T-helper 2 cell (primary cell): ENCODE data around the gene GOT1.

Experiments
- DNase-seq, 5 experiments: peaks; one replicate each; pipeline versions ENCODE4 v3.0.0 to v3.0.0-alpha.2; 2012 to 2022

Gene GOT1

DNA sequence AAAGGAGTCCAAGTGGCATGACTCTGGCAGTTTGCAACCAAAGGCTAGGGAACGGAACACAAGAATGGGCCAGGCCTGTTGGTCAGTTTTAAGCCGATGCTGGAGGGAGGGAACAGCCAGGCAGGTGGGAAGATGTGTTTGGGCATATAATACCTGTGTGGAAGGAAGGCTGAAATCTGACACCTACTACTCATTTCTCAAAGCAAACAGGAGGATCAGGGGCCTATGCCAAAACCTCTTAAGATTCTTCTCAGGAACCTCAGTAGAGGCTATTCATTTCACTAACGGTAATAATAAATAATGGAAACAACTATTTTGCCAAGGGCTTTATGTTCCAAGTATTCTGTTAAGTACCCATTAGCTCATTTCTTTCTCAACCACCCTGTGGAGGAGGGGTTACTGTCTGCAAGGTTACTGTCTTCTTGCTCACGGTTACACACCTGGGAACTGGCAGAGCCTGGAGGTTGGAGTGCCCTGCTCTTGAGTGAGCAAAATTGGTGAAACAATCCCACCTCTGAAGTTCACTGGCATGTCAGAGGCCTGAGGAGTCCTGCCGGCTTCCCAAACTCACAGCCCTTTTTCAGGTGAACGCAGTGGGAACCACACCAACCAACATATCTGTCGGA, 35.5 kb downstream of the GOT1 start:
- DNase-seq, result no peak

DNA sequence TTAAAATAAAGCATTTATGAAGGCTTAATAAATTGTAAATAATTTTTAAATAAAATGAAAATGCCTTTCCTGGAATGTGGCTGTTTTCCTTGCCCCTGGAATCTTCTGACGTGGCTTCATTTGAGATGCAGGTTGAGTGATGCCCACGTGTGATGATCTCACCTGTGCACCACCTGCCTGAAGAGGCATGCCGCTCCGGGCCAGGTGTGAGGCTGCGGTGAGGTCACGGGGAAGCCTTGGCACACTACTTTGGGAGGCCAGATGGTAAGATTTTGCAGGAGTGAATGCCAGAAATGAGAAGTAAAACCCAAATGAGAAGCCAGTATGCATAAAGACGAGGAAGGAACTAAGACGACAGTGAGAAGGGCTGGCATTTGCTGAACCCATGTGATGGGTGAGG, 36.2 kb downstream of the GOT1 start:
- DNase-seq, result no peak

DNA sequence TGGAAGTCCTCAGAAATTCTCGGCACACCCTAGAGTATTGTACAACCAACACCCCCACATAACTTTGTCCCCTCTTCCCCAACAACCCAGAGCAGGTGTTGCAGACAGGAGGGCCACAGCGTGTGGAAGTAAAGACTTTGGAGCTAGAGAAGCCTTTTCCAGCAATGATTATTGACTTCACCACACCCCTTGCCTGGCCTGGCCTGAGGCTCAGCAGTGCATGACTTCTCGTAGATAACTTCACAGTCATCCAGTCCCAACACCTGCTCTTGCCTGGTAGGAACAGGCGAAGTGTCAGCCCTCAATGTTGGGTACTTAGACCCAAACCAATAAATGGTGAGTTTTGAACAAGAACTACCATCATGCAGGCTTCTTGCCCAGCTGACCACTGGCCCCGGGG, 36.7 kb downstream of the GOT1 start:
- DNase-seq, result no peak

DNA sequence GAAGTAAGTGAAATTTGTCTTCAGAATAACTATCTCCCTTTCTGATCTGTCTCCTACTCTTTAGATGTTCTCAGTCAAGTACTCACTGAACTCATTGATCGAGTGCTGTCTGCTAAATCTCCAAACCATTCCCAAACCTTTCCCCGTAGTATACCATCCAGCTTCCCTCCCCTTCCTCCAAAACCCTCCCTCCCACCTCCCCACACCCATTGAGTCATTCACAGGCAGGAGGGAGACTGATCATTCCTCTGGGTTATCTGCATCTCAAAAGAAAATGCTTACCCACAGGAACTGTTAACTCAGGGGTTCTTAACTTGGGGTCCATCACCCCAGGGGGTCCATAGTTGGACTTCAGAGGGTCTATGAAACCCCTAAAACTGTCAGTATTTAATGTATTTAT, 37.4 kb downstream of the GOT1 start:
- DNase-seq, result no peak

DNA sequence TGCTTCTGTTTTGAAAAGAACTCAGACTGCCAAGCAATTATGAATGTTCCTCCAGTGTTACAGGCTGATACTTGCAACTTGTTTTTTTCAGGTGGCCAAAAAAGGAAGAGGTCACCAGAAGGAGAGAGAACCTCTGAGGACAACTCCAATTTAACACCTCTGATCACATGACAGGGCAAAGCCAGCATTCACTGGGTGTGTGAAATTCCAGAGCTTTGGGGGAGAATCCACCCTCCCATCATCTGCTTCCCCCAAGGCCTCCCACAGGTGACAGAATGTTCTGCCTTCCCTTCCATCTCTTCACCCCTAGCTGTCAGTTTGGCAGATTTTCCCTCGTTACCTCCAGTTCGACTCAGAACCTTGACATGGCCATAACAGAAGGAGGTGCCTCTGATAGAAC, 39.1 kb downstream of the GOT1 start:
- no peak for DNase-seq

DNA sequence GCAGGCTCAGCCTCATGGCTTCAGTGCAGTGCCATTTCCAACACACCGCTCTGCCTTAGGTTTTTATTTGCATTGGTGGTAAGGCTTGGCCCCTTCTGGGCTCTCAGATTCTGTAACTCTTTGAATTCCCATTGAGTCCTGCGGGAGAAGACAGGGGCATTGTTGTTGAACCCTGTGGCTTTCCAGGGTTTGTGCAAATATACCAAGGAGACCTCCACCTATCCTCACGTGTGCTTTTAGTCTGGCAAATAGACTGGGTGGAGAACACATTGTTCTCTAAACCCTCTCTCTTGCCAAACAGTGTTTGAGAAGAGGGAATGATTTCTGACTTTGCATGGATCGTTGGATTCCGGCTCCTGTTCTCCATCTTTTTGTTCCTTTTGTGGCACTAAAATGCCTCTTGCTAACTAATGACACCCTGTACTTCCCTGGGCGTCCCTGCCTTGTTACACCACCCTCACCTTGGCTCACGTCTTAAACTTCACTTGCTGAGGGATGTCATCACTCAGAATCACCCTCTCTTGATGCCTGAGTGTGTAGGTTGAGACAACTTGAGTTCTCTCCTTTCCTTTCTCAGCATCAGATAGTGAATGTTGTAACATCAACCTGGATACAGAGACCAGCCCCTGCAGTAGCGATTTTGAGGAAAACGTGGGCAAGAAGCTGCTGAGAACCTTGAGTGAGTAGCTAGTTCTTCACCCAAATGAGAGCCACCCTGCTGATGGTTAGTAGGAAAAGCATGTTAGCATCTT, 40.5 kb downstream of the GOT1 start:
- no peak for DNase-seq

DNA sequence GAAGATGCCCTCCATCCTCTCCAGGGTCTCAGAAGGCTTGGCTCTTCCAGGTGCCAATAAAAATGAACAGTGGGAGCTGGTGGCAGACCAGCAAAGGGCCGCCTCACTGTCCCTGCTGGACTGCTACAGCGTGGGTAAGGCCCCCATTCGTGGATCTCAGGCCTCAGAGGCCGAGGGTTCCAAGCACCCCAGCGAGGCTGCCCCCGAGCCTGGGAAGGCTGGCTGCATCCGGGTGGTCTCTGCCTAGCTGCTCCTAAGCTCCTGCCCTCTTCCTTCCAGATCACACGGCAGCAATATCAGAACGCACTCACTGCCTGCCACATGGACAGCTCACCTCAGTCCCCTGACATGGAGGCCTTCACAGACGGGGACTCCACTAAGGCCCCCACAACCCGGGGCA, 42.9 kb downstream of the GOT1 start:
- no peak for DNase-seq

DNA sequence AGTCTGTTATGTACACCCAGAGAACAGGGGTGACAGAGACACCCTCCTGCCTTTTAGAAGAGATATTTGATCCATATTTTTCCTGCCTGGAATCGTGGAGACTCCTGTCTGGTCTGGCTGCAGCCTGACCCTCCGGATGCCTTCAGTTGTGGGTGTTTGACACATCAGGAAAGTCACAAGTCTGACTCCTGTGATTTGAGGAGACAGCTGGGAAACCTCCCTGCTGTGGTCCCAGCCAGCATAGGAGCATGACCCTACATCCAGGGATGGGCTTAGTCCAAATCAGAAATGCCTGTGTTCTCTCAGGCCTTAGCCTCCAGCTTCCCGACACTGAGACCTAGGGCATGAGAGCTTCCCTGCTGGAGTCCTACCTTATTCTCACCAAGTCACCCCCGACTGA, 43.4 kb downstream of the GOT1 start:
- DNase-seq, result no peak

DNA sequence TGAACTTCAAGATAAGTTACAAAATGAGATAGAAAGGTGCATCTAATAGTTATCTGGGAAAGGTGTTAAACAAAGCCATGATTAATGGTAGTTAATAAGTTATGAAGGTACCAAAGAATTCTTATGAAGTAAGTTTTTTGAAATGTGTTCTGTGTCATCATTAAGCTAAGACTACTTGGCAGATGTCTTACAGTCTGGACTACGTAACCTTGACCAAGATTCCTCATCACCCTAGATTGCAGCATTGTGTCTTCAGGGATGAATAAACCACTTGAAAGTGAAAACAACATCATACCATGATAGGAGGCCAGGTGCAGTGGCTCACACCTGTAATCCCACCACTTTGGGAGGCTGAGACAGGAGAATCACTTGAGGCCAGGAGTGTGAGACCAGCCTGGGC, 48.2 kb downstream of the GOT1 start:
- DNase-seq, result no peak

DNA sequence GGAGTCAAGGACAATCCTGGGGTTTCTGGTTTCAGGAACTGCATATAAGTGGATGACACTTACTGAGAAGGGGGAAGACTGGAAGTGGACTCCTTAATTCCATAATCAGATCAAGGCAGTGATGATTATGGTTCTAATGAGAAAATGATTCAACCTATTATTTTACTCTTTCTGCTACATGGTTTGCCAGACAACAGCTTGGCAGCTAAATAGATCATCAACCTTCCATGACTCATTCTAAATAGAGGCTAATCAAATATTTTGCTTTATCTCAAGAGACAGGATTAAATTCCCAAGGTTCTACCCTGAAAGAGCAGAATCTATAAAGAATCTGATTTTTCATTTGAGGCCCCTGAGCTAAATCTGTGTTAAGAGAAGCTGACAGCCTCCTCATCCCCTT, 55.0 kb downstream of the GOT1 start:
- DNase-seq, result no peak

DNA sequence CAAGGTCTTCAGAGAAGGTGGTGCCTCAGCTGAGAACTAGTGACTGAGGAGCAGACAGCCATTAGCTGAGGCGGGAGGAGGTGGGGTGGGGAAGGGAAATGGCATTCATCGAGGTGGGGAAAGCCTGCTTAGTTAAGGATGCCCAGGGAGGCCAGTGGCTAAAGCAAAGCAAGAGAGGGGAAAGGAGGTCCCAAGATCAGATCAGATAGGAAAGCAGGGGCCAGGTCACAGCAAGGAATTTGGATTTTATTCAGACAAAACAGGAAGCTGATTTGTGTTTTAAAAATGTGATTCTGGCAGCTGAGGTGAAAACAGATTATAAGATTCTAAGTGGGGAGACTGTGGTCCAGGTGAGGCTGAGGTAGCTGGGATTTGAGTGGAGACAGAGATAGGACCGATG, 55.5 kb downstream of the GOT1 start:
- no peak for DNase-seq

DNA sequence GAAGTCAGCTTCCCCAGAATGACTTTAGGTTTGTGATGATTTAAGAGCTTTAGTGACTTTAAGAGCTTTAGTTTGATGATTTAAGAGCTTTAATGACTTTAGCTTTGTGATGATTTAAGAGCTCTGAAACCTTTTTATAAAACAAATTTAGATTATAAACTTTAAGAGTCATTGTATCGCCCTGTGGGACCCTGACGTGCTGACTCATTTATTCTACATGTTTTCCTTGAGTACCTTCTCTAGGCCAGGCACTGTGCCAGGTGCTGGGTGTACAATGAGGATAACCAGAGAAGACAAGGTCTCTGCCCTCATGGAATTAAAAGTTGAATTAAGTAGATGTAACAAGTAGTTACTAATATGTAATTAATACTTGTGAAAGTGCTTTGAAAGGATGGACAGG, 55.9 kb downstream of the GOT1 start:
- no peak for DNase-seq

DNA sequence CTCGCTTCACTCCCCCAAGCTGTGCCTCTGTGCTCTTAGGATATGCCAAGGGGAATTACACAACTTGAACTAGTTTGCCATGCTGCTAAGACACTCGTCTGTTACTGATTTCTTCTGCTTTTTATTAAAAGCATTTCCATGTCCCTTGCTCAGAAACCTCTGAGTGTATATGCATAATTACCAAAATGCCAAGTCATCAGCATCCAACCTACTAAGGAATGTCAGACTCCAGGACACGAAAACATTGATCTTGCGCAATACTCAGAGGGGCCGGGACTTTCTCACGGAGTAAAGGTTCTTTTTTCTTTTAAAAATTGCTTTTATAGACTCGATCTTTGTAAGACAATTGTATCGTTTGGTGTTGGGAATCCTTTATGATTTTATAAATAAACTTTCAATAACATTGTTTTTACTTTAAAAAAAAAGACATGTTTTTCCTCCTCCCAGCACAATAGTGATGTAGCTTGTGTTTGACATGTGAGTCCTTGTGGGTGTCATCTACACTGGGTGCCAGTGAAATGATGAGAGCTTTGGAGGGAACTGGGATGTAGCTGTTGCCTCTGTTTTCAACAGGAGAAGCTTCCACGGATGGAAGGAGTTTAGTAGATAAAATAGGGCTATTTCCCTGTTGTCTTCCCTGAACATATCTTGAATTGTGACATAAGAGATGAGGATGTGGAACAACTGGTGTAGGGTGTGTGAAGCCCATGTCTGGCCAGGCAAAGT, 57.7 kb downstream of the GOT1 start:
- DNase-seq, result no peak

DNA sequence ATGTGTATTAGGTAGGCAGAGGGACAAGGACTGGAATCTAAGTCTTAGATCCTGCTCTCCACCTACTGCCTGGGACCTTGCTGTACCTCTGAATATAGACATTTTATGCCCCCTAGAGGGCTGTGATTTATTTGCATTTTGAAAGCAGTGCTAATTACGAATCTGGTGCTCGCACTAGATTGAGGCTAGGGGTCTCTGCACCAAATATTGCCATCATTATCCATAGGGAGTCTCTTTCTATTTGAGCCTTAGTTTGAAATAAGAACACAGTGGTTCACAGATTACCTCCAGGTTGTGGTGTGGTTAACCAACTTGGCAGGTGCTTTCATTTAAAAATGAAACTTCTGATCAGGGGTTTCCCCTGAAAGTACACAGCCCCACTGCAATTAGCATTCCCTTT, 59.4 kb downstream of the GOT1 start:
- DNase-seq, result peak in 1 of 5 experiments; percentile 5

DNA sequence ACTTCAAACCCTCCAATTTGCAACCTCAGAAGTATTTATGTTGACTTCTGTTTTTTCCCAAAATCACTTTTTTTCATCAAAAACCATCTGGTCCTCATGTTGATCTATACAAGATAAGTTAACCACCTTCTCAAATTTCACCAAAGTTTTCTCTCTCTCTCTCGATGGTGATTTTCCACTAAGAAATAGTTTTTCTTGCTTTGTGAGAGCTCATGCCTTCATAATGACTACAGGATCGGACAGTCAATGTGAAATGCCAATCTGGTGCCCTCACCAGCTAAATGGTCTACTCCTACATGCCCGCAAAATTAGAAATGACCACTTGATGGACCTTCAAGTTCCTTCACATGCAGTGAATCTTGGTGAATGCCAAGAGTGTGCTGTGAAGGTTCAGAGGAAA, 60.9 kb downstream of the GOT1 start:
- no peak for DNase-seq

DNA sequence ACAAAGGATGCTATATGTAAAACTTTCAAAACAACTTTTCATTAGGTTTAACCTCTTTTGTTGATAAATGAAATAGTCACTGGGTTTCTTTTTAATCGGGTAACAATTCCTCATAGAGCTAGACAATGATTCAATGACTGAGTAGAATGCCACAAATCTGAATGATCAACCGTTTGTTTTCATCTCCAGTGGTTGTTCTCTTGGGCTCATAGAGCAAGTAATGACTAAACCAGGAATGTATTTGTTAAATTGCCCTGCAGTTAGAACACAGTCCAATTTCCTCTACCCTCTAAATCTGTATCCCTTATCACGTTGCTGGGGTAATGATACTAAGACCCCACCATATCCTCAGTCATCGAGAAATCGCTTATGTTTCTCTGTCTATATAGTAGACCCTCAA, 61.3 kb downstream of the GOT1 start:
- DNase-seq, result no peak

DNA sequence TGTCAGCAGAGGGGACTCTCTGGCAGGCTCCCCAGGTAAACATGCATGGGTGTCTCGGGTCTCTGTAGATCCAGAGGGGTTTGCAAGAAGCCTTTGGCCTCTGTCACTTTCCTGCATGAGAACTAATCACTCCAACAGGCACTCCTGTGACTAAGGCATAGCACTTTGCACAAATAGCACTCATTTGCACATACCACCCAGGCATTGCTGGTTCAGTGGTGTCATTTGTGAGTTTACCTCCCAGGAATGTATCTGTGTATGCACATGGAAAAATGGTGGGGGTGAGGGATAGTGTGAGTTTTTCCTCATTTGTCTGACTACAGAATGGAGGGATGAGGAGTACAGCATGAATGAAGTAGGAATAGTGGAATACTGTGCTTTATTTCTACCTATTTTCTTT, 61.8 kb downstream of the GOT1 start:
- no peak for DNase-seq

DNA sequence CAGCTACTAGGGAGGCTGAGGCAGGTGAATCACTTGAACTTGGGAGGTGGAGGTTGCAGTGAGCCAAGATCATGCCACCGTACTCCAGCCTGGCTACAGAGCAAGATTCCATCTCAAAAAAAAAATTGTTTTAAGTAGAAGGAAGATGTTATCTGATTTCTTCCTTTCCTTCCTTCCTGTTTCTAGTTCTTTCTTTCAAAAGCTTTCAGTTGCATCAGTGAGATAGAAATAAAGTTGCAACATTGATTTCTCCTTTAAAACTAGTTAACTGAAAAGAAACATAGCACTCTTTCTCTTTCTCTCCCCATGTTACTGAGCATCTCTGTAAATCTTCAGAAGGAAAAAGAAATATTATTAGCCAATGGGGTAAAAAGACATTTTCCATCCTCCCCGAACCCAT, 63.8 kb downstream of the GOT1 start:
- DNase-seq, result no peak

DNA sequence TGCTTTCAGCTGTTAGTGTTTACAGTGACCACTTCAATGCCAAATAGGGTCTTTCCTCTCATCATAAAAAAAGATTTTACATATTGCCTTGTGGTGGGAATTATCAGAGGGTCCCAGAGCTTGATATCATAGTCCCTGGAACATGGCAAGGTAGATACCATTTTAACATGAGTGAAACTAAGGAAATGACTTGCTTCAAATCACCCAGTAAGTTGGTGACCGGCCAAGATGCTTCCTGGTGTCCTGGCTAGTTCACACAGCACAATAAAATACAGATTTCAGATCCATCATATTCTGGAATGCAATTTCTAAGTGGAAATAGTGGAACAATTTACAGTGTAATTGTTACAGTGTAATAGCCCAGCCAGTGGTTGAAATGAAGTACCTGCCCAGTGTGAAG, 64.7 kb downstream of the GOT1 start:
- no peak for DNase-seq

DNA sequence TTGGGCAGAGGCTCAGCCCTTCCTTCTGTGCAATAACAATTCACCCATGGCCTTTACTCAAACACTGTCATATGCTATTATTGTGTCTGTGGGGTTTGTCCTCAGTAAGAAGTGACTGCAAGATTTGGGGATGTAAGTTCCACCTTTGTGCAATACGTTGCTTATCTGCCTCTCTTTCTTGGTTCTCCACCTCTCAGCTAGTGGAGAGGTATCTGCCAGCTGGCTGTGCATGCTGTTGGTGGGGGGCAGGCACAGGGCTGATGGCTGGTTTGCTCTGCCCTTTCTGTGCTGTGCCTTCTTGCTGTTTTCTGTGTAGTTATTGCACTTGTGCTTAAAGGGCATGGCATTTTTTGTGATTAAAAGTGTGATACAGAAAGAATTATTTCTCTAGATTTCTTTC, 65.1 kb downstream of the GOT1 start:
- no peak for DNase-seq

DNA sequence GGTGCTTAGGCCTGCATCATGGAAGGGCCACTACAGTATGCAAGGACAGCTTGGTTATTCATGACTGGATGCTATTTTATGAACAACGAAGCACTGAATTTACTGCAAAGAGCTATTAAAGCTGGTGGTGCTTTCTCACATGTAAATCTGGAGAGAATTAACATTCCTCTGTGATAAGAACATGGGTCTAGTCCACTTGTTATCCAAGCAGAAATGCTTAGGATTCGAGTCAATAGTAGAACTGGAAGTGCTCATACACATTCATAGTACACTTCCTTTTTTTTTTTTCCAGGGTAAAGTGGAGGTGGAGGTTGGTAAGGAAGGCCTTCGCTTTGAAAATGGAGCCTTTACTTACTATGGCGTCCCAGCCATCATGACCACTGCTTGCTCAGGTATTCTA, 66.3 kb downstream of the GOT1 start:
- no peak for DNase-seq

DNA sequence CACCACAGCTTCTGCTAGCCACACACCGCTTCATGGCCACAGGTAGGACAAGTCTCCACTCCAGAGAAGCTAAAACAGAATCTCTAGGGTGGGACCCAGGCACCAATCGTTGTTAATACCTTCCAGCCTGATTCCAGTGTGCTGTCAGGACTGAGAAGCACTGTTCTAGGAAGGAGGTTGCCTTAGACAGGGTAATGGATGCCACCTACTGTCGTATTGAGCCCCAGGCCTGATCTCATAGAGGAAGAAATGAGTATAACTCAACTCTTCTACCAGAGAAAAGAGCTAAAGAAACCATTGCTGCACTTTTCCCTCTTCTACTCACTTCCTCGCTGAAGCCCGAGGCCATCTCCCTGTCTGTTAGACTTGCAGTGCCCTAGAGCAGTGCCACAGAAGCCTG, 69.5 kb downstream of the GOT1 start:
- no peak for DNase-seq

DNA sequence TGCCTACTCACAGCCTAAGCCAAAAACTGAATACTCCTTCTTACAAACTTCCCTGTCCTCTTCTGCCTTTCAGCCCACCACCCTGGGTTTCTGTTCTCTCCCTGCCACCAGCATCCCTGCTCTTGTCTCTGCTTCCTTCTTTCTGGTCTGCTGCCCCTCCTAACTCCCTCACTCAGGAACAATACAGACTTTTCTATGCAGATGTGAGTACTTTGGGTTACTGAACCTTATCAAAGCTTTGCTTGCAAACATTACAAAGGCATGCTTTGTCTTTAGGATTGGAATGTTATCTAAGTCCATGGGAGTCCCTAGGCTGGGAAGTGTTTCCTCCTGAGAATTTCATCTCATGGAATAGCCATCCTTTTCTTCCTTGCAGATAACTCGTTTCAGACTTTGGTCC, 72.3 kb downstream of the GOT1 start:
- DNase-seq, result no peak

DNA sequence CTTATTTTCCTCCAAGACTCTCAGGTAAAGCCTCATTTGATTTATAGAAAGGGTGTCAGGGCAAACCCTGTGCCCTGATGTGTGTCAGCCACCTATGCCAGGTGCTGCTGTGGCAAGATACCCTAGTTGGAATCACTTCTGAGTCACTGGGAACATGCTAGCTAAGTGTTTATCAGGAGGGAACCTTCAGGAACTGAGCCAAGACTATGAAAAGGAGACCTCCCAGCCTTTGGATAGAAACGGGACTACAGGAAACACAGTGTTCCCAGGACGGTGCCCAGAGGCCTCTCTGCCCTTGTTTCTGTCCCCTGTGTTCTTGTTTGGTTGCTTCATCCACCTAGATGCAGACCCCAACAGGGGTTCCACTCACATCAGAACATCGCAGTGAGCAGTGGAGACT, 72.7 kb downstream of the GOT1 start:
- DNase-seq, result no peak
